Esophagus muscularis mucosa (tissue), 4 donors: ENCODE data around the gene SLC7A4. TPM values are rescaled to one million over a fixed set of nuclear protein-coding genes. Genes with fewer than 3 reads are reported as not detected.

Source experiments
- DNase-seq: peaks from one replicate; pipeline ENCODE4 v3.0.0-alpha.2; 2017; ENCODE audit errors: extremely low spot score
- H3K27ac ChIP-seq, 4 donors: fragments of 200-600 bp; sonication (generic); replicated peaks in 1 of 4; 1 replicate in 3 of 4; 2 replicates in 1 of 4; pipeline ENCODE4 v1.5.1; 2016 to 2019; ENCODE audit warnings: mild to moderate bottlenecking in 1 of 4
- H3K27me3 ChIP-seq, 4 donors: fragments of 200-600 bp; sonication (generic); one replicate each; pipeline versions ENCODE4 v1.5.1 to v1.6.0; 2016 to 2019
- H3K36me3 ChIP-seq, 4 donors: fragments of 200-600 bp; sonication (generic); one replicate each; pipeline ENCODE4 v1.5.1; 2016 to 2019
- H3K4me1 ChIP-seq, 4 donors: fragments of 200-600 bp; sonication (generic); one replicate each; pipeline ENCODE4 v1.5.1; 2016 to 2019
- H3K4me3 ChIP-seq, 4 donors: fragments of 200-600 bp; sonication (generic); 1 replicate in 2 of 4; 2 replicates in 2 of 4; pipeline ENCODE4 v1.5.1; 2016 to 2019; ENCODE audit warnings: mild to moderate bottlenecking in 4 of 4, moderate library complexity in 1 of 4
- H3K9me3 ChIP-seq, 4 donors: fragments of 200-600 bp; sonication (generic); 1 replicate in 3 of 4; 2 replicates in 1 of 4; pipeline ENCODE4 v1.5.1; 2016 to 2019
- EP300 ChIP-seq: sonication (generic); formaldehyde crosslinking; IDR thresholded peaks from one replicate; pipeline ENCODE4 v1.6.1; 2017; ENCODE audit warnings: antibody characterized with exemption
- POLR2A ChIP-seq: fragments of 450-650 bp; IDR thresholded peaks from one replicate; pipeline ENCODE4 v1.6.1; 2017; ENCODE audit warnings: antibody characterized with exemption, moderate library complexity, mild to moderate bottlenecking, low read depth
- POLR2AphosphoS5 ChIP-seq, 2 donors: sonication (generic); formaldehyde crosslinking; IDR thresholded peaks; one replicate each; pipeline ENCODE4 v1.6.1; 2017; ENCODE audit warnings: antibody characterized with exemption in 2 of 2
- WGBS: methylation state at CpG from one replicate; pipeline ENCODE4 v1.1.5; 2018; 5-methylcytosine and 5-hydroxymethylcytosine counted together
- intact Hi-C: fragments of 100-400 bp; cut with DNase I; formaldehyde crosslinking; loops from one replicate; pipeline ENCODE4 v1.15.1; 2023
- total RNA-seq, 4 donors: library from RNA; depleted of rRNA; stranded (reverse); fragments of >200 nt; gene quantifications; one replicate each; pipeline versions ENCODE4 v1.1.0 to v1.2.1, GENCODE V29; 2016
- TF ChIP-seq, protein P1 (sequence below), 3 experiments: fragments of 200-600 bp in 2 of 3; fragments of 450-650 bp in 1 of 3; sonication (generic) in 2 of 3; IDR thresholded peaks; one replicate each; pipeline ENCODE4 v1.5.1; 2017 to 2019; ENCODE audit warnings: antibody characterized with exemption in 3 of 3, mild to moderate bottlenecking in 2 of 3, moderate library complexity in 1 of 3

Gene SLC7A4
- total RNA-seq, 4 donors from 2014 or later = 0.23 to 0.42 (median 0.36) TPM

DNA sequence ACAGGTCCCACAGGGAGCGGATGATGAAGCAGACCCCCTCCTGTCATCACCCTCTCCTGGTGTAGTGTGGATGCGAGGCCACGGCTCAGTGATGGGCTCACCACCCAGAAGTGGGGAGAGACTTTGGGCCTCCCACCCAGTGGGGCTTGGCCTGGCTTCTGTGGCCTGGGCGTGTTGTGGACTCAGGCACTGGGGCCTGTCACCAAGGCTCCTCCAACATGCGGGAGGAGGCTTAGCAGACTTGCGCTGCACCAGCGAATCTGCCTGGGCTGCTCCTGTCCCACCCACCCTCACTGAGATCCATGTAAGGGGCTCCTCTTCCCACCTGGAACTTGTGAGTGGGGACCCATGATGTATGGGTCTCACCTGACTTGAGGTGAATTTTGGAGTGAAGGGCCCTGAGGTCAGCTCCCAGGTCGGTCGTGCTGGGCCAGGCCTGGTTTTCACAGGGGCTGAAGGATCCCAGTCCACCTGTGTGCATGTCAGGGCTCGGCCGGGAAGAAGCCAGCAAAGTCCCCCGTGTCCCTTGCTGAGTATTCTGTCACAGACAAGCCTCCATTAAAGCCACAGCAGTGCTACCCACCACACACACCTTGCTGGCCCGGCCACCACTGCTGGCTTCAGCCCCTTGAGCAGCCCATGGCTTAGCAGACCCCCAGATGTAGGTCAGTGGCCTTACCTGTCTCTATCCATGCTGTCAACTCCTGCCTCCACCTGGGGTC, 34.7 kb downstream of the SLC7A4 start:
- WGBS = 79% methylated on average over 7 of the region's 13 CpGs
- Histone ChIP-seq H3K27me3 (no peaks in the 10 kb centered on the region), H3K27ac (no peak overlapping the region), H3K4me3 (no peak overlapping the region), H3K36me3 (peaks cover 24 to 79% (median 77%) of the 10 kb centered on the region in 4 donors), H3K4me1 (peaks cover 19 to 32% (median 23%) of the 10 kb centered on the region in 4 donors), H3K9me3 (no peaks in the 10 kb centered on the region)
- no peak for TF ChIP-seq POLR2A
- TF ChIP-seq EP300 = no peak
- TF ChIP-seq, protein P1, sequence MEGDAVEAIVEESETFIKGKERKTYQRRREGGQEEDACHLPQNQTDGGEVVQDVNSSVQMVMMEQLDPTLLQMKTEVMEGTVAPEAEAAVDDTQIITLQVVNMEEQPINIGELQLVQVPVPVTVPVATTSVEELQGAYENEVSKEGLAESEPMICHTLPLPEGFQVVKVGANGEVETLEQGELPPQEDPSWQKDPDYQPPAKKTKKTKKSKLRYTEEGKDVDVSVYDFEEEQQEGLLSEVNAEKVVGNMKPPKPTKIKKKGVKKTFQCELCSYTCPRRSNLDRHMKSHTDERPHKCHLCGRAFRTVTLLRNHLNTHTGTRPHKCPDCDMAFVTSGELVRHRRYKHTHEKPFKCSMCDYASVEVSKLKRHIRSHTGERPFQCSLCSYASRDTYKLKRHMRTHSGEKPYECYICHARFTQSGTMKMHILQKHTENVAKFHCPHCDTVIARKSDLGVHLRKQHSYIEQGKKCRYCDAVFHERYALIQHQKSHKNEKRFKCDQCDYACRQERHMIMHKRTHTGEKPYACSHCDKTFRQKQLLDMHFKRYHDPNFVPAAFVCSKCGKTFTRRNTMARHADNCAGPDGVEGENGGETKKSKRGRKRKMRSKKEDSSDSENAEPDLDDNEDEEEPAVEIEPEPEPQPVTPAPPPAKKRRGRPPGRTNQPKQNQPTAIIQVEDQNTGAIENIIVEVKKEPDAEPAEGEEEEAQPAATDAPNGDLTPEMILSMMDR (IDR thresholded peaks at IDR 0.05) = no peak
- TF ChIP-seq POLR2AphosphoS5 (IDR thresholded peaks at IDR 0.05) = no peak
- intact Hi-C loops = loop anchor here (2.0 kb wide), 1 partner anchor 15 kb away; the partner anchor contains the start of gene LZTR1
- no peak for DNase-seq

DNA sequence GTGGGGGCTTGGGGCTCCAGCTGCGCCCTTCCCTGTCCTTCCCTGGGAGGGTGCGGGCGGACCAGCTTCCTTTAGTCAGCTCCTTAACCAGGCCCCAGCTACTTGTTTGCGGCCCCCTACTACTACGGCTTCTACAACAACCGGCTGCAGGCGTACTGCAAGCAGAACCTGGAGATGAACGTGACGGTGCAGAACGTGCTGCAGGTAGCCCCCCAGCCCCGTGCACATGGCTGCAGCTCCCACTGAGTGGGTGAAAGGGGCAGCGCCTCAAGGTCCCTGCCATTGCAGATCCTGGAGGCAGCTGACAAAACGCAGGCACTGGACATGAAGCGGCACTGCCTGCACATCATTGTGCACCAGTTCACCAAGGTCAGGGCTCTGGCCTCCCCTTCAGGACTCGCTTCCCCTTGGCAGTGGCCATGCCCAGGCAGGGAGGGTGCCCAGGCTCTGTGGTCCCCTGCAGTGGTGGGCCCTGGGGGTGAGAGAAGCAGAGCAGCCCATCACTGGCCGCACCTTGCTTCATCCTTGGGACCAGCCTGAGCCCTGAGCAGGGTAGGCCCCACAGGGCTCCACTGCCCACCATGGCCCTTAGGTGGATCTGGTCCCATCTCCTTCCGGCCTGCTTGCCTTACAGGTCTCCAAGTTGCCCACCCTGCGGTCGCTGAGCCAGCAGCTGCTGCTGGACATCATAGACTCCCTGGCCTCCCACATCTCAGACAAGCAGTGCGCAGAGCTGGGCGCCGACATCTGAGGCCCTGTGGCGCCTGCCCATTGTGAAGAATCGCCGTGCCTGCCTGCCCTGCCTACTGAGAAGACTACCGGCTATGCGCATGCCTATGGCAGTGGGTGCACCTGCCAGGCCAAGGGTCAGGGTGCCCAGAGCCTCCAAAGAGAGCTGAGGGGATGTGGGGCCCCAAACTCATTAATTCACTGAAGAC, 35.5 kb downstream of the SLC7A4 start:
- Histone ChIP-seq H3K9me3 (no peaks in the 10 kb centered on the region), H3K27ac (no peak overlapping the region), H3K36me3 (peaks cover 31 to 87% (median 85%) of the 10 kb centered on the region in 4 donors), H3K4me3 (no peak overlapping the region), H3K4me1 (peaks cover 18 to 30% (median 22%) of the 10 kb centered on the region in 4 donors), H3K27me3 (no peaks in the 10 kb centered on the region)
- WGBS = 83% methylated on average over 18 of the region's 27 CpGs
- DNase-seq = no peak
- TF ChIP-seq POLR2AphosphoS5 (IDR thresholded peaks at IDR 0.05) (no peak), POLR2A (no peak), EP300 (no peak)
- TF ChIP-seq, protein P1 (IDR thresholded peaks at IDR 0.05) = no peak
- intact Hi-C loops = no loop called here

DNA sequence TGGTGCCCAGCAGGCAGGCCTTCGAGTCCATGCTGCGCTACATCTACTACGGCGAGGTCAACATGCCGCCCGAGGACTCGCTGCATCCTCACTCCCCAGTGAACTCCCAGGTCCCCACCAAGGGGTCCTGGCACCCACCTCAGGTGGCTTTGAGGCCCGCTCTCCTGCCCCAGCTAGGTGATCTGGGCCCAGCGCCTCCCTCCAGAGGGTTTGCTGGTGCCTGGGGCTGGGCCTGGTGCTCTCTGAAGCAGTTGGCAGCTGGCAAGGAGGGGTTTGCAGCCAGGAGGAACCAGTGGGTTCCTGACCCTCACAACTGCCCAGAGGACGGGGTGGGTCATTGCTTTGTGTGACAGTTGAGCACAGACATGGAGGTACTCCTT, 36.3 kb downstream of the SLC7A4 start:
- WGBS = 89% methylated on average over 3 of the region's 10 CpGs
- DNase-seq = no peak
- TF ChIP-seq, protein P1 (IDR thresholded peaks at IDR 0.05) = no peak
- no peak for TF ChIP-seq EP300
- TF ChIP-seq POLR2A = no peak
- TF ChIP-seq POLR2AphosphoS5 (IDR thresholded peaks at IDR 0.05) = no peak
- H3K36me3 ChIP-seq = peaks cover 31 to 96% (median 93%) of the 10 kb centered on the region in 4 donors
- no peak overlapping the region for H3K27ac ChIP-seq
- no peak overlapping the region for H3K4me3 ChIP-seq
- no peaks in the 10 kb centered on the region for H3K27me3 ChIP-seq
- H3K9me3 ChIP-seq = no peaks in the 10 kb centered on the region
- H3K4me1 ChIP-seq = peaks cover 16 to 25% (median 18%) of the 10 kb centered on the region in 4 donors
- intact Hi-C loops = no loop called here

DNA sequence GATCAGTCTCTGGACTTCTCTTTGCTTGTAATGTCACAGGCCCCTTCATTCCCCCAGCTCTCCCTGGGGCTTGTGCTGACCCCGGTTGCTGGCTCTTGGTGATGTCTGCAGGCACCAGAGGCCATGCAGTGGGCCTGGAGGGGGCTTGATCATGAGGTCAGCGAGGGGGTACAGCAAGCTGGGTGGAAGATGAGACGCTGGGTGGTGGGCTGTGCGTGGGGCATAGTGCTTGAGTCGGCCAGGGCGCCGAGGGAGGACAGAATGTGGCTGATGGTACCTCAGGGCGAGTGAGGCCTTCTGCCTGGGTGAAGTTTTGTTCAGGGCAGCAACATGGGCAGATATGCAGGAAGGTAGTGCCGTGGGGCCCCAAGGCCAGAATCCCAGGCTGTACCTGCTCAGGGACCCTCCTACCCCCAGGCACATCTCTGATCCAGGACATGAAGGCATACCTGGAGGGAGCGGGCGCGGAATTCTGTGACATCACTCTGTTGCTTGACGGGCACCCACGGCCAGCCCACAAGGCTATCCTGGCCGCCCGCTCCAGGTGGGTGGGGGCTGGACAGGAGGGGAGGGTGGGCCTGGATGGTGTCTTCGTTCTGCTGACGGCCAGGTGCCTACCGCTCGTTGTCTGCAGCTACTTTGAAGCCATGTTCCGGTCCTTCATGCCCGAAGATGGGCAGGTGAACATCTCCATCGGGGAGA, 36.9 kb downstream of the SLC7A4 start:
- peaks cover 31 to 100% (median 98%) of the 10 kb centered on the region in 4 donors for H3K36me3 ChIP-seq
- no peak for DNase-seq
- intact Hi-C loops = no loop called here
- H3K27me3 ChIP-seq = no peaks in the 10 kb centered on the region
- H3K9me3 ChIP-seq = no peaks in the 10 kb centered on the region
- no peak overlapping the region for H3K27ac ChIP-seq
- 98% methylated on average over 9 of the region's 23 CpGs for WGBS
- no peak overlapping the region for H3K4me3 ChIP-seq
- TF ChIP-seq POLR2A (no peak), POLR2AphosphoS5 (IDR thresholded peaks at IDR 0.05) (no peak), EP300 (no peak)
- TF ChIP-seq, protein P1 (IDR thresholded peaks at IDR 0.05) = no peak
- peaks cover 11 to 20% (median 12%) of the 10 kb centered on the region in 4 donors for H3K4me1 ChIP-seq
